ENCODE measurements around the gene TSC22D4. TPM values are rescaled to one million over a fixed set of nuclear protein-coding genes. Genes with fewer than 3 reads are reported as not detected.

The TSC22D4 gene
- polyA plus RNA-seq, 3 donors, result 23.8 to 91.5 (median 26.3) TPM

GRCh38 chr7:100486111-100486636, 7.2 kb upstream of the TSC22D4 start:
- intact Hi-C loops (cut with micrococcal nuclease), result no loop called here
- Histone ChIP-seq H3K27me3 (ENCODE audit: control insufficient read depth in 2 of 2, insufficient read depth in 2 of 2, low read length in 2 of 2) (peaks cover 0 to 11% of the 10 kb centered on the region in 2 donors), H2AFZ (ENCODE audit: insufficient read depth, low read depth, low read length, poor library complexity, severe bottlenecking) (no peak overlapping the region), H3K36me3 (replicated peaks in 1 of 2; ENCODE audit: control insufficient read depth in 1 of 2, insufficient read depth in 2 of 2, low read length in 2 of 2) (no peaks in the 10 kb centered on the region), H3K27ac (ENCODE audit: low read depth in 1 of 2, low read length in 2 of 2) (no peak overlapping the region), H3K4me2 (replicated peaks; ENCODE audit: extremely low read depth, low read length, poor library complexity, severe bottlenecking) (no peak overlapping the region), H3K9ac (ENCODE audit: insufficient read depth, low read length, poor library complexity, severe bottlenecking) (no peak overlapping the region), H3K9me3 (replicated peaks in 1 of 2; ENCODE audit: control insufficient read depth in 1 of 2, insufficient read depth in 1 of 2, low read length in 2 of 2) (no peaks in the 10 kb centered on the region), H3K4me1 (ENCODE audit: control insufficient read depth in 1 of 2, insufficient read depth in 2 of 2, low read length in 2 of 2) (peaks cover 7 to 18% of the 10 kb centered on the region in 2 donors), H4K20me1 (ENCODE audit: insufficient read depth, low read length) (peaks cover 4% of the 10 kb centered on the region), H3K79me2 (ENCODE audit: insufficient read depth, low read length) (no peaks in the 10 kb centered on the region), H3K4me3 (replicated peaks in 1 of 3; ENCODE audit: low read depth in 2 of 3, low read length in 3 of 3) (no peak overlapping the region)
- Mint-ChIP-seq H3K4me3 (peak overlapping the region in 1 of 2 donors; percentile 2), H3K4me1 (peaks cover 7% of the 10 kb centered on the region), H3K9me3 (peaks cover 0 to 3% (median 0%) of the 10 kb centered on the region in 7 donors), H3K36me3 (peaks cover 0 to 3% of the 10 kb centered on the region in 2 donors), H3K27me3 (ENCODE audit: low read depth in 3 of 3) (peaks cover 10 to 25% (median 18%) of the 10 kb centered on the region in 3 donors), H3K27ac (peak overlapping the region in 1 of 7 donors; percentile 16)
- DNase-seq, result no peak
- TF ChIP-seq, protein P1, sequence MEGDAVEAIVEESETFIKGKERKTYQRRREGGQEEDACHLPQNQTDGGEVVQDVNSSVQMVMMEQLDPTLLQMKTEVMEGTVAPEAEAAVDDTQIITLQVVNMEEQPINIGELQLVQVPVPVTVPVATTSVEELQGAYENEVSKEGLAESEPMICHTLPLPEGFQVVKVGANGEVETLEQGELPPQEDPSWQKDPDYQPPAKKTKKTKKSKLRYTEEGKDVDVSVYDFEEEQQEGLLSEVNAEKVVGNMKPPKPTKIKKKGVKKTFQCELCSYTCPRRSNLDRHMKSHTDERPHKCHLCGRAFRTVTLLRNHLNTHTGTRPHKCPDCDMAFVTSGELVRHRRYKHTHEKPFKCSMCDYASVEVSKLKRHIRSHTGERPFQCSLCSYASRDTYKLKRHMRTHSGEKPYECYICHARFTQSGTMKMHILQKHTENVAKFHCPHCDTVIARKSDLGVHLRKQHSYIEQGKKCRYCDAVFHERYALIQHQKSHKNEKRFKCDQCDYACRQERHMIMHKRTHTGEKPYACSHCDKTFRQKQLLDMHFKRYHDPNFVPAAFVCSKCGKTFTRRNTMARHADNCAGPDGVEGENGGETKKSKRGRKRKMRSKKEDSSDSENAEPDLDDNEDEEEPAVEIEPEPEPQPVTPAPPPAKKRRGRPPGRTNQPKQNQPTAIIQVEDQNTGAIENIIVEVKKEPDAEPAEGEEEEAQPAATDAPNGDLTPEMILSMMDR (IDR thresholded peaks at IDR 0.05), result no peak
- WGBS (ENCODE audit: insufficient coverage), result 100% methylated on average over 3 of the region's 5 CpGs

DNA sequence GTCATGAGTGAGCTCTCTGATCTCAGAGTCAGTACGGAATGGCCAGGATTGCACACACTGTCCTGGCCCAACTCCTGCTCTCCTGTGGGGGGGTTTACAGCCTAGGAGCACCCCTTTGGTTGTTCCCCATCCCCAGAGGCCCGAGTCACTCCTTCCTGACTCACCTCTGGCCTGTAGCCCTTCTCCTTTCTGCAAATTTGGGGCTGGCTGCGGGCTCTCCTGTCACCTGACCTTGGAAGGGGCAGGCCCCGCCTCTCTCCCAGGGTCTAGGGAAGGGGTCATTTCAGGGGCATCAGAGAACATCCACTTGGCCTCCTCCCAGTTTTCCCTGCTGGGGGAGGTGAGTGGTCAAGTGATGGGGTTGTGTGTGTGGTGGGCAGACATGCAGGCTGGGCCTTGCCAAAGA, 6.5 kb upstream of the TSC22D4 start:
- WGBS (ENCODE audit: insufficient coverage), result no CpG with 5 or more reads among the region's 4 CpGs
- Histone ChIP-seq H3K27ac (ENCODE audit: low read depth in 1 of 2, low read length in 2 of 2) (no peak overlapping the region), H3K4me1 (ENCODE audit: control insufficient read depth in 1 of 2, insufficient read depth in 2 of 2, low read length in 2 of 2) (peaks cover 7 to 18% of the 10 kb centered on the region in 2 donors), H3K9me3 (replicated peaks in 1 of 2; ENCODE audit: control insufficient read depth in 1 of 2, insufficient read depth in 1 of 2, low read length in 2 of 2) (no peaks in the 10 kb centered on the region), H2AFZ (ENCODE audit: insufficient read depth, low read depth, low read length, poor library complexity, severe bottlenecking) (no peak overlapping the region), H3K79me2 (ENCODE audit: insufficient read depth, low read length) (no peaks in the 10 kb centered on the region), H3K9ac (ENCODE audit: insufficient read depth, low read length, poor library complexity, severe bottlenecking) (no peak overlapping the region), H3K36me3 (replicated peaks in 1 of 2; ENCODE audit: control insufficient read depth in 1 of 2, insufficient read depth in 2 of 2, low read length in 2 of 2) (no peaks in the 10 kb centered on the region), H4K20me1 (ENCODE audit: insufficient read depth, low read length) (peaks cover 4% of the 10 kb centered on the region), H3K27me3 (ENCODE audit: control insufficient read depth in 2 of 2, insufficient read depth in 2 of 2, low read length in 2 of 2) (peaks cover 0 to 6% of the 10 kb centered on the region in 2 donors), H3K4me3 (replicated peaks in 1 of 3; ENCODE audit: low read depth in 2 of 3, low read length in 3 of 3) (no peak overlapping the region), H3K4me2 (replicated peaks; ENCODE audit: extremely low read depth, low read length, poor library complexity, severe bottlenecking) (no peak overlapping the region)
- H3K4me3 Mint-ChIP-seq, result no peak overlapping the region
- H3K27me3 Mint-ChIP-seq (ENCODE audit: low read depth in 3 of 3), result peaks cover 10 to 22% (median 19%) of the 10 kb centered on the region in 3 donors
- H3K36me3 Mint-ChIP-seq, result peaks cover 0 to 3% of the 10 kb centered on the region in 2 donors
- TF ChIP-seq, protein P1 (IDR thresholded peaks at IDR 0.05), result no peak
- H3K4me1 Mint-ChIP-seq, result peaks cover 7% of the 10 kb centered on the region
- intact Hi-C loops (cut with micrococcal nuclease), result no loop called here
- peaks cover 0 to 3% (median 0%) of the 10 kb centered on the region in 7 donors for H3K9me3 Mint-ChIP-seq
- H3K27ac Mint-ChIP-seq, result no peak overlapping the region
- peak in 1 of 3 donors; percentile 76 for DNase-seq

Measured in CD14-positive monocyte (primary cell).